ENCODE results near the gene B3GNT4.
A peak's percentile ranks its signal among the peaks of the same experiment; 100 is the strongest.
"Not testable (repeated sequence)": the region's sequence is repeated elsewhere in the genome, so short reads cannot be mapped to it uniquely, and the experiment has no call there.

The B3GNT4 gene

GRCh38 chr12:122225683-122226365 is 22.3 kb downstream of the B3GNT4 start, which contains the start of gene DIABLO:
DIABLO (minus strand) TSS chr12:122226052; CDS start chr12:122226014, 38 bp downstream.
- DNase-seq = peak; percentile 100

- DNase-seq = no peak
These were observed 23.0 kb downstream of the B3GNT4 start for GRCh38 chr12:122226366-122227125.

DNA sequence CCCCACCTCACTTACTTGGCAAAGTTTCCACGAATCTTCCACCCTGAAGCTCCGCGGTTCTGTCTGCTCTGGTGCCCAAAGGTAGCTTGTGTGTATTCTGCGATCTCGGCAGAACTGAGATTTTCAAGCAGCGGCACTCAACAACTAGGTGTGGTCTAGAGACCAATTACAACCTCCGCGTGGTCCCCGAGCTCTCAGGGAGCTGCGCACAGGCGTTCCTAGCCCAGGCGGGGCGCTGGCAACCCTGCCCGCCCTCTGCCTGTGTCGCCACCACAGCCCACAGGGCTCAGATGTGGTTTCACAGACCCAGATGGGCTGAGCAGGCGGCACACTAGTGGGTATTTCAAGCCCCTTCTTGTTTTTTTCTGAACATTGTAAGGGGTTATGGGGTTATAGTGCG is 23.8 kb downstream of the B3GNT4 start:
- no peak for DNase-seq

DNA sequence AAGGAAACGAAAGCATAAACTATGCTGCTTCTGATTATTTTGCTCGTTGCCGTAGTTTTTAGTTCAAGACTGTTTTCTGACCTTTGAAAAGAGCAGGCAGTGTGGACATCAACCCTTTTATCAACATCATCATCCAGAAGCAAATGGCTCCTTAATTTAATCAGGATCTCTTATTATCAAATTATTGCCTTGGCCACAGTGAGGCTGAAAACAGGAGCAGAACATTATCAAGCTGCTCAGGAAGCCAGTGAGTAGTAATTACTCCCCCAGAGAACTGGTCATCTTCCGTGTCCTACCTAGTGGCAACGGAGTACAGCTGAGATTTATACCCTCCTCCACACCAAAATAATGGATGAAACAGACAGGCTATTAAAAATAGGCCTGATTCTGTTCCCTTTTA is 24.6 kb downstream of the B3GNT4 start:
- DNase-seq = no peak

- no peak for DNase-seq
These were observed 27.3 kb downstream of the B3GNT4 start for GRCh38 chr12:122230798-122231197.

DNA sequence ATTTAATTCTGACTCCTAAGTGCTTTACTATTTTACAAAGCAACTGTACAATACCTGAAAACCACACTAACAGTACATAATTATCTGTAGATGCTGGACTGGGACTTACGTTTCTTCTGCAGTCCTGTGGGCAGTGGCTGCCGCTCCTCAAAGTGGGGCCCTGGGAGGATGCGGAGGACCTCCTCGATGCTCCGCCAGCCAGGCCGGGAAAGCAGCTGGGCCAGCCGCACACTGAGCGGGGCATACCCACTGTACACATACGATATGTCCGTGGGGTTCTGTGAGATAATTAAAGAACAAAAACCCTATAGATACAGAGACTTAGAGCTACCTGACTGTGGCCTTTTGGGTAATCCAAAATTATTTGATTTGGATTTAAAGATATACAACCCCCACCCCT is 29.2 kb downstream of the B3GNT4 start:
- no peak for DNase-seq

DNA sequence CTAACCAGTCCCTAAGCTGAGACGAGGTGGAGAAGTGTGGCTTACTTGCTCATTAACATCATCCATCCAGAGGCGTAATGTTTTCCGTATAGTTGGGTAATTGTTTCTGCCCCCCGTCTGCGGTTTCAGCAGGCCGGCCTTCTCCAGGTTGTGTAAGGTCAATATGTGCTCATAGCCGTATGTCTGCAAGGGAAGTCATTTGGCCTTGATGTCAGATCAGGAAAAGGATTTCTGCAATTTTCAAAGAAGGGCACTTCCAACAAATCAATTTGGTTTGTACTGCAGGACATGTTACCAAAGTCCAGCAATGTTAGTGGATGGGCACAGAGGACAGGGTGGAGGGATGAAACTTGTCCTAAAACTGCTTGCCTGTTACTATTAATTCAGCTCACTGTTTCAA is 32.2 kb downstream of the B3GNT4 start:
- DNase-seq = no peak

GRCh38 chr12:122238861-122239260 is 35.4 kb downstream of the B3GNT4 start:
- DNase-seq = no peak

- peak; percentile 15 for DNase-seq
These were observed 40.5 kb downstream of the B3GNT4 start for GRCh38 chr12:122243965-122244364.

- peak; percentile 20 for DNase-seq
These were observed 41.3 kb downstream of the B3GNT4 start for GRCh38 chr12:122244565-122245371.

DNA sequence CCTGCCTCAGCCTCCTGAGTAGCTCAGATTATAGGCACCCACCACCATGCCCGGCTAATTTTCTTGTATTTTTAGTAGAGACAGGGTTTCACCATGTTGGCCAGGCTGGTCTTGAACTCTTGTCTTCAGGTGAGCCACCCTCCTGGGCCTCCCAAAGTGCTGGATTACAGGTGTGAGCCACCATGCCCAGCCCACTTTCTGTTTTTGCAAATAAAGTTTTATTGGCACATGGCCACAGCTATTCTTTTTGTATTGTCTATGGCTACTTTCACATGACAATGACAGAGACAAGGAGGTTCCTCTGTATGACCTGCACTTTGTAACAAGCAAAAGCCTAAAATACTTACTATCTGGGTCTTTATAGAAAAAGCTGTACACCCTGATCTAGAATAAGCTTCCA is 42.0 kb downstream of the B3GNT4 start:
- no peak for DNase-seq

DNA sequence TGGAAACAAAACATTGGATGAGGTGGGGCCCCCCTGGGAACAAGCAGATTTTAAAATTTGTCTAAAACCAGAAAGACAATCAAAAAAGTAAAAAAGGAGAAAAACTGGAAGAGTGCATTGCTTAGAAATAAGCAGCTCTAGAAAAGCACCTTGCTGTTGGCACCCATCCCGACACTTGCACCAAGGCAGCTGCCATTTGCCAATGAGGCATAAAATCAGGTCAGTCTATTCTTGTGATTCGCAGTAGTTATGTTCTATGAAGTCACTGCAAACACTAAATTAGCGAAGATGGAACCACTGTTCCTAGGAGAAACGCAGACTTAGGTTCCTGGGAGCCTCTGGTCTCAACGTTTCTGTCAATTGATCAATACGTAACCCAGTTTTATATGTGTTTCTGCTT is 46.5 kb downstream of the B3GNT4 start:
- no peak for DNase-seq

GRCh38 chr12:122250536-122250935 is 47.0 kb downstream of the B3GNT4 start:
- DNase-seq = no peak

- not testable (repeated sequence) for DNase-seq
These were observed 55.0 kb downstream of the B3GNT4 start for GRCh38 chr12:122258462-122258861.

Data from activated naive CD4-positive, alpha-beta T cell treated with Interleukin-2 at 50 U/mL for 16 hours (primary cell).